ENCODE results near the gene PBRM1.

- TF ChIP-seq POLR2A (IDR thresholded peaks at IDR 0.05) (no peak), CTCF (IDR thresholded peaks at IDR 0.05) (no peak)
These were observed 183.7 kb downstream of the PBRM1 start for GRCh38 chr3:52502001-52502400.
